Mesendoderm (in vitro differentiated cells): Measurements from ENCODE around the gene SECTM1.
"Not testable (repeated sequence)": the region's sequence is repeated elsewhere in the genome, so short reads cannot be mapped to it uniquely, and the experiment has no call there.

Experiments
- DNase-seq: peaks from one replicate; pipeline ENCODE4 v3.0.0; 2013
- H2AK5ac ChIP-seq: 2 replicates; pipeline ENCODE4 v1.6.1; 2013; ENCODE audit warnings: low read length, inconsistent platforms
- H2BK120ac ChIP-seq: 2 replicates; pipeline ENCODE4 v1.6.1; 2013; ENCODE audit warnings: low read depth, mild to moderate bottlenecking, low read length, moderate library complexity, mixed read lengths
- H2BK15ac ChIP-seq: replicated peaks from 2 replicates; pipeline ENCODE4 v1.6.1; 2013; ENCODE audit warnings: low read depth, mild to moderate bottlenecking, moderate library complexity
- H2BK5ac ChIP-seq: 2 replicates; pipeline ENCODE4 v1.6.1; 2013; ENCODE audit warnings: low read length, inconsistent platforms
- H3K18ac ChIP-seq: 2 replicates; pipeline ENCODE4 v1.6.1; 2013; ENCODE audit warnings: mild to moderate bottlenecking, low read length, mixed read lengths
- H3K23ac ChIP-seq: one replicate; pipeline ENCODE4 v1.6.1; 2013; ENCODE audit warnings: low read length
- H3K27ac ChIP-seq: 2 replicates; pipeline ENCODE4 v1.5.1; 2013; ENCODE audit warnings: low read depth, mild to moderate bottlenecking, inconsistent platforms, low read length, moderate library complexity
- H3K27me3 ChIP-seq: 2 replicates; pipeline ENCODE4 v1.6.1; 2013; ENCODE audit warnings: low read length, control low read depth, mild to moderate bottlenecking, inconsistent platforms; ENCODE audit not compliant: insufficient read depth, poor library complexity
- H3K36me3 ChIP-seq: 2 replicates; pipeline ENCODE4 v1.6.1; 2013; ENCODE audit warnings: low read length, inconsistent platforms; ENCODE audit not compliant: control insufficient read depth, insufficient read depth
- H3K4ac ChIP-seq: one replicate; pipeline ENCODE4 v1.6.1; 2013; ENCODE audit warnings: low read depth, mild to moderate bottlenecking, low read length, moderate library complexity
- H3K4me1 ChIP-seq: 2 replicates; pipeline ENCODE4 v1.6.1; 2013; ENCODE audit warnings: low read depth, low read length, inconsistent platforms; ENCODE audit not compliant: control insufficient read depth
- H3K4me2 ChIP-seq: 2 replicates; pipeline ENCODE4 v1.6.1; 2013; ENCODE audit warnings: low read length
- H3K4me3 ChIP-seq: 2 replicates; pipeline ENCODE4 v1.5.1; 2013; ENCODE audit warnings: mild to moderate bottlenecking, low read length
- H3K56ac ChIP-seq: one replicate; pipeline ENCODE4 v1.6.1; 2013; ENCODE audit warnings: low read length
- H3K79me1 ChIP-seq: 2 replicates; pipeline ENCODE4 v1.6.1; 2013; ENCODE audit warnings: low read length, inconsistent platforms
- H3K79me2 ChIP-seq: 2 replicates; pipeline ENCODE4 v1.6.1; 2013; ENCODE audit warnings: mild to moderate bottlenecking, low read length; ENCODE audit not compliant: control insufficient read depth, insufficient read depth
- H3K9ac ChIP-seq: 2 replicates; pipeline ENCODE4 v1.6.1; 2013; ENCODE audit warnings: low read length, inconsistent platforms
- H4K5ac ChIP-seq: one replicate; pipeline ENCODE4 v1.6.1; 2013; ENCODE audit warnings: low read length
- H4K8ac ChIP-seq: one replicate; pipeline ENCODE4 v1.6.1; 2013; ENCODE audit warnings: low read depth, mild to moderate bottlenecking, control low read depth, low read length, moderate library complexity
- WGBS: extraction: QIAGEN DNeasy Blood & Tissue Kit; methylation state at CpG from one replicate; pipeline ENCODE4 v1.1.7; 2013; ENCODE audit warnings: low lambda C conversion rate, missing lambda C conversion rate; ENCODE audit not compliant: insufficient coverage; ENCODE audit errors: extremely low coverage; 5-methylcytosine and 5-hydroxymethylcytosine counted together

Gene SECTM1

DNA sequence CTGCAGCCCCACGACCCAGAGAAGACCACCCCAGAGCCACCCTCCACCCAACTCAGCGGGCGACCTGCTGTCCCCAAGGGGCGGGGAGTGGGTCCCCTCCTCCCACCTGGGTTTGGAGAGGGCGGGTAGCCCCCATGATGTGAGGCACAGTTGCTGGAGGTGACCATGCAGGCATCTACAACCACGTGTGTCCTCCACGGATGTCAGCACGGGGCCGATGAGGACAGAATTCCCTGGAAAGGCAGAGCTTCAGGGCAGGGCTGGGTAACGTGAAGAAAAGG is 45.1 kb upstream of the SECTM1 start:
- no CpG with 5 or more reads among the region's 10 CpGs for WGBS
- H3K27me3 ChIP-seq = no peaks in the 10 kb centered on the region
- H3K36me3 ChIP-seq = no peaks in the 10 kb centered on the region
- no peak overlapping the region for H2BK15ac ChIP-seq
- H2BK5ac ChIP-seq = no peak overlapping the region
- no peak overlapping the region for H4K5ac ChIP-seq
- H2AK5ac ChIP-seq = no peak overlapping the region
- no peaks in the 10 kb centered on the region for H3K4me1 ChIP-seq
- H4K8ac ChIP-seq = no peak overlapping the region
- no peak overlapping the region for H2BK120ac ChIP-seq
- no peak for DNase-seq
- H3K23ac ChIP-seq = no peak overlapping the region
- no peaks in the 10 kb centered on the region for H3K79me2 ChIP-seq
- no peaks in the 10 kb centered on the region for H3K79me1 ChIP-seq
- no peak overlapping the region for H3K4ac ChIP-seq
- H3K4me2 ChIP-seq = no peak overlapping the region
- H3K18ac ChIP-seq = no peak overlapping the region
- H3K4me3 ChIP-seq = no peak overlapping the region
- no peak overlapping the region for H3K56ac ChIP-seq
- H3K9ac ChIP-seq = no peak overlapping the region
- H3K27ac ChIP-seq = no peak overlapping the region

DNA sequence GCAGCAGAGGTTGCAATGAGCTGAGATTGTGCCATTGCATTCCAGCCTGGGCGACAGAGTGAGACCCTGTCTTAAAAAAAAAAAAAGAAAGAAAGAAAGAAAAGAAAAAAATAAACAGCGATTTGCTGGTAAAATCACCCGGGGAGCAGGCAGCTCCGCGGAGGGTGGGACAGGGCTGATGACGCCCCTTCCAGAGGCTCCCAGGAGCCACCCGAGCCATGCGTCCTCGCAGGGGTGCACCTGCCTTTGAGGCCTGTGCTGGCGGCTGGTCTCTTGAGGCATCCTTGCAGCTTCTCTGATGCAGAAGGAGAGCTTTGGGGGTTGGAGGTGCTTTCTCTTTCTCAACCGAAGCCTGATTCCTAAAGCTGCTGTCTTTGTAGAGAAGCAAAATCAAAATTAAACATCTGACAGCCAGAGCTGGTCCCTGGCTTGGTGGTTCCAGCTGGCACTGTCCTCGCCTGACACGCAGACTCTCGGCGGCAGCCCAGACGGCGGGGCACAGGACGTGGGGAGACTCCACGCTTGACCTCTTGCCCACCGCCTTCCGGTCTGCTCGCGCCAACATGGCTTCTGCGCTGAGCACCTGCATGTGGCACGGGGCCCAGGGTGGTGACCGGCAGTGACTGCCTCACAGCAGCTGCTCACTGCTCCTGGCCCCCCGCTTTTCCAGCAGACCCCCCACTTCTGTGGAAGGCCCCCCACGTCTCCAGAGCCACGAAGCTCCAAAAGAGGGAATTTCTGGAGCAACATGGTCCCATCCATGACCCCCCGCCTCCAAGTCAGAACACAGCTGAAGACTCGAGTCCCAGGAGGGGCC is 44.6 kb upstream of the SECTM1 start:
- Histone ChIP-seq H3K27me3 (no peaks in the 10 kb centered on the region), H3K4me3 (no peak overlapping the region), H2BK5ac (no peak overlapping the region), H4K5ac (no peak overlapping the region), H3K56ac (no peak overlapping the region), H2AK5ac (no peak overlapping the region), H3K4ac (no peak overlapping the region), H3K4me1 (no peaks in the 10 kb centered on the region), H3K79me1 (no peaks in the 10 kb centered on the region), H3K4me2 (no peak overlapping the region), H3K79me2 (no peaks in the 10 kb centered on the region), H3K18ac (no peak overlapping the region), H2BK120ac (no peak overlapping the region), H4K8ac (no peak overlapping the region), H3K9ac (no peak overlapping the region), H3K27ac (no peak overlapping the region), H3K23ac (no peak overlapping the region), H3K36me3 (no peaks in the 10 kb centered on the region), H2BK15ac (no peak overlapping the region)
- DNase-seq = no peak
- WGBS = no CpG with 5 or more reads among the region's 31 CpGs

DNA sequence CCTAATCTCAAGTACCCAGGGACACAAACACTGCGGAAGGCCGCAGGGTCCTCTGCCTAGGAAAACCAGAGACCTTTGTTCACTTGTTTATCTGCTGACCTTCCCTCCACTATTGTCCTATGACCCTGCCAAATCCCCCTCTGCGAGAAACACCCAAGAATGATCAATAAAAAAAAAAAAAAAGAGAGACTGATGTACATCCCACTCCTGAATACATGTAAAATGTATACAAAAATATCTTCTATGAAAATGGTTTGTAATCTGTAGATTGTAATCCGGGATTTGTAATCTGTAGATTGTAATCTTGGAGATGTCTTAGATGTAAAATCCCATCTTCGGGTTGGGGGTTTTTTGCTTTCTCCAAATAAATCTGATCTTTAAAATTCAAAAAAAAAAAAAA is 43.7 kb upstream of the SECTM1 start:
- H3K4me3 ChIP-seq, H2BK120ac ChIP-seq, H3K79me1 ChIP-seq, H3K4me2 ChIP-seq, H2BK5ac ChIP-seq, H3K56ac ChIP-seq, H3K23ac ChIP-seq, H3K9ac ChIP-seq, H3K4me1 ChIP-seq, H2BK15ac ChIP-seq, H4K5ac ChIP-seq, DNase-seq, H4K8ac ChIP-seq, H3K4ac ChIP-seq, H3K18ac ChIP-seq, H2AK5ac ChIP-seq, H3K27ac ChIP-seq, H3K79me2 ChIP-seq, H3K27me3 ChIP-seq, H3K36me3 ChIP-seq: not testable (repeated sequence)
- no CpG with 5 or more reads among the region's 5 CpGs for WGBS

DNA sequence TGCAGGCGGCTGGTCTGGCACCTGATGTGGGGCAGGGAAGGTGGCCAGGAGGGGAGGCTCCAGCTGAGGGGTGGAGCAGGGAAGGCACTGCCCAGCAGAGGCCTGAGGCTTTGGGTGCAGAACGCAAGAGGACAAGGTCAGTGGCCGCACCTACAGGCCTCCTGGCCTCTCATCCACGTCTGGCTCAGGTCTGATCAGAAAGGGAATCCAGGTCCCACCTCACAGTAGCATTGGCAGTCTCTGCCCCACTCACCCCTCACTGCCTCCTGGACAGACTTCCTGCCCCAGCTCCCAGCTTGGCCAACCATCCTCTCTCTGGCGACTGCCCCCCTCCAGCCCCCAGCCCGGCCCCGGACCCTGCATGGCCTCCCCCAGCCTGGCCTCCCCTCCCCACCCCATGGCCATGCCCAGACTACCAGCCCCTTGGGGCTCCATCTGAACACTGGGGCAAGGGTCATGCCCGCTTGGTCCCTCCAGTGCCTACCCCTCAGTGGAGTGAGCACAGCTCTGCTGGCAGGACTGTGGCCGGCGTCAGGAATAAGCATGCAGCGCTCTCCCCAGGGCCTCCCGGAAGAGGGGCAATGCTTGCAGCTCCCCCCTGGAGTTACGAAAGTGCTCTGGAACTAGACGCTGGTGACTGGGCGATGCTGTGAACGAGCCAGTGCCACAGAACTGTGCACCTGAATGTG is 42.6 kb upstream of the SECTM1 start:
- H2BK15ac ChIP-seq = no peak overlapping the region
- DNase-seq = no peak
- H3K56ac ChIP-seq = no peak overlapping the region
- no peaks in the 10 kb centered on the region for H3K79me2 ChIP-seq
- no peak overlapping the region for H2AK5ac ChIP-seq
- no peak overlapping the region for H3K9ac ChIP-seq
- H3K4me3 ChIP-seq = no peak overlapping the region
- H3K27me3 ChIP-seq = peaks cover 8% of the 10 kb centered on the region
- H3K4me1 ChIP-seq = no peaks in the 10 kb centered on the region
- no peaks in the 10 kb centered on the region for H3K36me3 ChIP-seq
- no peak overlapping the region for H4K8ac ChIP-seq
- H3K79me1 ChIP-seq = no peaks in the 10 kb centered on the region
- H3K23ac ChIP-seq = no peak overlapping the region
- H3K4me2 ChIP-seq = no peak overlapping the region
- no CpG with 5 or more reads among the region's 16 CpGs for WGBS
- H2BK5ac ChIP-seq = no peak overlapping the region
- H4K5ac ChIP-seq = no peak overlapping the region
- H3K18ac ChIP-seq = no peak overlapping the region
- H3K4ac ChIP-seq = no peak overlapping the region
- H3K27ac ChIP-seq = no peak overlapping the region
- no peak overlapping the region for H2BK120ac ChIP-seq

DNA sequence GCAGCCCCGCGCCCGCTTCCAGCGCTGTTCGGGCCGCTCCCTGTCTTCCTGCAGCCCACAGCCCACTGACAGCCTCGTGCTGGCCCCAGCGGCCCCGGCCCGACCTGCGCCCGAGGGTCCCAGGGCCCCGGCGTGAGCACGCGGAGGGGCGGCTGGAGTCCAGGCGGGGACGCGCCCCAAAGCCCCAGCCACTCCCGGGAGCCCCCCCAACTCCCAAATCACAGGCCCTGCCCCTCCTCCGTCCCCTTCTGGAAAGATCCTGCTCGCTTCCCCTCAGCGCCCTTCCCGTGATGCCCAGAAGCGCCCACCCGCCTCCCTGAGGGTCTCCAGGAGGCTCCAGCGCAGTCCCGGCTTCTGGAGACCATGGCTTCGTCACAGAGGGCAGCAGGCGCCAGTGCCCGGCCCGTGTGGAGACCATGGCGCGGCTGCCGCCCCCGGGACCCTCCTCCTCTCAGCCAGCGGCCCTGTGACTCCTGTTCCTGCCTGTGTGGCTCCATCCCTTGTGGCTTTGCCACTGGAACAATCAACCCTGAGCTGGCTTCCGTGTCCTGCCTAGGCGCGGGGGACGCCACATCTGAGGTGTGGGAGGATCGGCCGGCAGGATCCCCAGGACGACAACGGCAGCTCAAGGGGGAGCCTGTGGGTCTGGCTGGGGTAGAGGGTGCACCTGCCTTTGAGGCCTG is 41.9 kb upstream of the SECTM1 start:
- Histone ChIP-seq H4K8ac (no peak overlapping the region), H3K4me2 (no peak overlapping the region), H3K4ac (no peak overlapping the region), H3K36me3 (no peaks in the 10 kb centered on the region), H3K4me1 (no peaks in the 10 kb centered on the region), H3K9ac (no peak overlapping the region), H3K23ac (no peak overlapping the region), H3K56ac (no peak overlapping the region), H4K5ac (no peak overlapping the region), H3K27me3 (peaks cover 15% of the 10 kb centered on the region), H3K4me3 (no peak overlapping the region), H3K18ac (no peak overlapping the region), H3K79me1 (no peaks in the 10 kb centered on the region), H2AK5ac (no peak overlapping the region), H3K27ac (no peak overlapping the region), H2BK5ac (no peak overlapping the region), H2BK15ac (no peak overlapping the region), H3K79me2 (no peaks in the 10 kb centered on the region), H2BK120ac (no peak overlapping the region)
- DNase-seq = no peak
- no CpG with 5 or more reads among the region's 46 CpGs for WGBS
